Esophagus squamous epithelium (tissue), 4 donors: ENCODE data around the gene ANKMY2.

Experiments used
- CTCF ChIP-seq, 6 experiments: fragments of 450-650 bp in 4 of 6; fragments of 200-600 bp in 2 of 6; sonication (generic) in 2 of 6; IDR thresholded peaks; one replicate each; pipeline ENCODE4 v1.5.1; 2016 to 2019; ENCODE audit warnings: antibody characterized with exemption in 6 of 6, mild to moderate bottlenecking in 4 of 6, moderate library complexity in 4 of 6
- POLR2A ChIP-seq, 4 donors: fragments of 450-650 bp; IDR thresholded peaks; one replicate each; pipeline ENCODE4 v1.6.1; 2017; ENCODE audit warnings: antibody characterized with exemption in 4 of 4, mild to moderate bottlenecking in 4 of 4, moderate library complexity in 3 of 4

- TF ChIP-seq CTCF (IDR thresholded peaks at IDR 0.05) (no peak), POLR2A (IDR thresholded peaks at IDR 0.05) (no peak)
These were observed 6.7 kb upstream of the ANKMY2 start for GRCh38 chr7:16652240-16652583.
